Measurements from ENCODE around the gene RBM10.
"Not testable (repeated sequence)": the region's sequence is repeated elsewhere in the genome, so short reads cannot be mapped to it uniquely, and the experiment has no call there.

RBM10 gene, protein sequence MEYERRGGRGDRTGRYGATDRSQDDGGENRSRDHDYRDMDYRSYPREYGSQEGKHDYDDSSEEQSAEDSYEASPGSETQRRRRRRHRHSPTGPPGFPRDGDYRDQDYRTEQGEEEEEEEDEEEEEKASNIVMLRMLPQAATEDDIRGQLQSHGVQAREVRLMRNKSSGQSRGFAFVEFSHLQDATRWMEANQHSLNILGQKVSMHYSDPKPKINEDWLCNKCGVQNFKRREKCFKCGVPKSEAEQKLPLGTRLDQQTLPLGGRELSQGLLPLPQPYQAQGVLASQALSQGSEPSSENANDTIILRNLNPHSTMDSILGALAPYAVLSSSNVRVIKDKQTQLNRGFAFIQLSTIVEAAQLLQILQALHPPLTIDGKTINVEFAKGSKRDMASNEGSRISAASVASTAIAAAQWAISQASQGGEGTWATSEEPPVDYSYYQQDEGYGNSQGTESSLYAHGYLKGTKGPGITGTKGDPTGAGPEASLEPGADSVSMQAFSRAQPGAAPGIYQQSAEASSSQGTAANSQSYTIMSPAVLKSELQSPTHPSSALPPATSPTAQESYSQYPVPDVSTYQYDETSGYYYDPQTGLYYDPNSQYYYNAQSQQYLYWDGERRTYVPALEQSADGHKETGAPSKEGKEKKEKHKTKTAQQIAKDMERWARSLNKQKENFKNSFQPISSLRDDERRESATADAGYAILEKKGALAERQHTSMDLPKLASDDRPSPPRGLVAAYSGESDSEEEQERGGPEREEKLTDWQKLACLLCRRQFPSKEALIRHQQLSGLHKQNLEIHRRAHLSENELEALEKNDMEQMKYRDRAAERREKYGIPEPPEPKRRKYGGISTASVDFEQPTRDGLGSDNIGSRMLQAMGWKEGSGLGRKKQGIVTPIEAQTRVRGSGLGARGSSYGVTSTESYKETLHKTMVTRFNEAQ

DNA sequence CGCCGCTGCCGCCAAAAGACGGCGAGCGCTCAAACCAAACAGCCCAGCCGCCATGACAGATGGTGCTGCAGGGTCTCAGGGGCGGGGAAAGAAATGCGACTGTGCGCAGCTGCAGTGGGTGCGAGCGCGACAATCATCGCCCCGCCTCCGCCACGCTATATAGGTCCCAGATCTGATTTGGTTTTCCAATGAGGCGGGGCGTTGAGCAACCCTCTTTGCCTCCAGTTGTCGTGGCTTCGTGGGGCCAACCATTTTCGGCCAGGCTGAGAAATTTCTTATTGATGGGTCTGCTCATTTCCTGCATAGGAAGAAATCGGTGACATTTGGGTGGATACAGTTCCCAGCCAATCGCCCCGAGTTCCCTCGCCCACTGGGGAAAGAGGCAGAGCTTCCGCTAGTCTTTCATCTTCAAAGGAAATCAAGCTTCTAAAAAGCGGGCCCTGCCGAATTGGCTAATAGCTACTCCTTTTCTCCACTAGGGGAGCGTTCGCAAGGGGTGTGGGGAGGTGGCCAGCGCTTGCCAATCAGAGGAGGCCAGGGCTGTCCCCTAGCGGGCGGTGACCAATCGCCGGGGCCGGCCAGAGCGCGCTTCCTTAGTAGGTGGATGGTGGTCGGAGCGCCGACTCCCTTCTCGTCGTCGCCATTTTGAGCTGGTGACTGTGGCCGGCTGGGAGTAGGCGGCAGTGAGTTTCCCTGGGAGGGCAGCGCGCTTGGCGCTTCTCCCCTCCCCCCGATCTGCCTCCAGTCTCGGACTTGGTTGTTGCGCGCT is at the start of gene RBM10, which contains the start of gene NDUFB11:
RBM10 (plus strand) TSS at position 596 of the 769 bp plus-strand sequence. CDS start 2,261 bp downstream, outside the sequence.
NDUFB11 (minus strand) TSS at position 77 of the 769 bp plus-strand sequence; CDS start at position 54, 23 bp downstream.
- FAIRE-seq: peak; percentile 68

DNA sequence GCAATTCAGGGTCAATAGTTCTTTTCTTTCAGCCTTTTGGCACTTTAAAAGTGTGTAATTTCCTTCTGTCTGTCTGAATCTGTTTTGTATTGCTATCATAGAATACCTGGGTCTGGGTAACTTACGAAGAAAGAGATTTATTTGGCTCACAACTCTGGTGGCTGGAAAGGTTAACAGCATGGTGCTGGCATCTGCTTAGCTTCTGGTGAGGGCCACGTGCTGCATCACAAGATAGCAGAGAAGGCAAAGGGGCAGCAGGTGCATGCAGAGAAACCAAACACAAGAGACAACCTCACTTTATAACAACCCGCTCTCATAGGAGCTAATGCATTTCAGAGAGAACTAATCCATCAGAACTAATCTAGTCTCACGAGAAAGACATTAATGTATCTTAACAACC is 48.0 kb upstream of the RBM10 start:
- no peak for FAIRE-seq

DNA sequence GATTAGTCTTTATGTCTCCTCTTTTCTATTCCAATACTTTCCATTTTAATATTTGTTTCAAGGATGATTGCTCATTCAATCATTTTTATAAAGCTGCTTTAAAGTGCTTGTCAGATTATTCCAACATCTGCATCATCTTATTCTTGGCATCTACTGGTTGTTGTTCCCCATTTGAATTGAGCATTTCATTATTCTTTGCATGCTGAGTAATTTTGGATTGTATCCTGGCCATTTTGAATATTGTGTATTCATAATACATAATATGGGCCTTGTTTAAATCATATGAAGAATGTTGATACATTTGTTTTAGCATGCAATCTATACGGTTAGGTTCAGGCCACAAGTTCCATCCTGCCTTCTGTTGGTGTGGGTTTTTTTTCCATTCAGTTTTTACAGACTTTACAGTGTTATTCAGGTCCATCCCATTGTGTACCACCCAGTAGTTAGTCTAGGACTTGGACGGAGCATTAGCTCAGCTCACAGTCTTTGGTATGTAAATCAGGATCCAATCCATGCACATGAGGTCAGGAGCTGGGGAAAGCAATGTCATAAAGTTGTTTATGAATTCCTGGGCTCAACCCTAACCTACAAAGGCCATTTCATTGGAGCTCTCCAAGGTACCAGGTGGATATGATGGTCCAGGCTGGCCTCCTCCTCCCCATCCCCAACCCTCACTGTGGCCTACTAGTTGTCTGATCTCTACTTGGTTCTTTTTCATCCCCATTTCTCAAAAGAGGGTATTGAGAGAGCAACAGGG is 46.5 kb upstream of the RBM10 start:
- no peak for FAIRE-seq

DNA sequence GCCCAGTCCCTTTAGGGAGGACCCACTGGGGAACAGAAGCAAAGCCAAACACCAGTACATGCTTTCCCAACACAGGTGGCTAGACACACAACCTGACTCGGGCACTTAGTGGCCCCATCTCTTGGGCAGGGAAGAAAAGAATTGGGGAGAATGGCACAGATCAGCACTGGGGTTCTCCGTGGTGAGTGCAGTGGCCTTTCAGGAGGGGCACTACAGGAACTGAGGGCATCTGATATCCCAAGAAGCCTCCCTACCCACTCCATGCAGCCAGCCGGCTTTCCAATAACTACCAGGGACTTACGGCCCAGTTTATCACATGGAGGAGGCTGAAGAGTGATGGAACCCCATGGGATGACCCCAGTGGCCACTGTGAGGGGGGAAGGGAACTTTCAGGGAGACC is 43.8 kb upstream of the RBM10 start:
- no peak for FAIRE-seq

DNA sequence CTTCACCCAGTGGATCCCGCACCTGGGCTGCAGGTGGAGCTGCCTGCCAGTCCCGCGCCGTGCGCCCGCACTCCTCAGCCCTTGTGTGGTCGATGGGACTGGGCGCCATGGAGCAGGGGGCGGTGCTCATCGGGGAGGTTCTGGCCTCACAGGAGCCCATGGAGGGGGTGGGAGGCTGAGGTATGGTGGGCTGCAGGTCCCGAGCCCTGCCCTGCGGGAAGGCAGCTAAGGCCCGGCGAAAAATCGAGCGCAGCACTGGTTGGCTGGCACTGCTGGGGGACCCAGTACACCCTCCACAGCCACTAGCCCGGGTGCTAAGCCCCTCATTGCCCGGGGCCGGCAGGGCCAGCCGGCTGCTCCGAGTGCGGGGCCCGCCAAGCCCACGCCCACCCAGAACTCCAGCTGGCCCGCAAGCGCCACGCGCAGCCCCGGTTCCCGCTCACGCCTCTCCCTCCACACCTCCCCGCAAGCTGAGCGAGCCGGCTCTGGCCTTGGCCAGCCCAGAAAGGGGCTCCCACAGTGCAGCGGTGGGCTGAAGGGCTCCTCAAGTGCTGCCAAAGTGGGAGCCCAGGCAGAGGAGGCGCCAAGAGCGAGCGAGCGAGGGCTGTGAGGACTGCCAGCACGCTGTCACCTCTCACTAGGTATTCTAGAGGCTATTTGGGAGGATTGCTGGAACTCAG is 33.9 kb upstream of the RBM10 start:
- FAIRE-seq: not testable (repeated sequence)

DNA sequence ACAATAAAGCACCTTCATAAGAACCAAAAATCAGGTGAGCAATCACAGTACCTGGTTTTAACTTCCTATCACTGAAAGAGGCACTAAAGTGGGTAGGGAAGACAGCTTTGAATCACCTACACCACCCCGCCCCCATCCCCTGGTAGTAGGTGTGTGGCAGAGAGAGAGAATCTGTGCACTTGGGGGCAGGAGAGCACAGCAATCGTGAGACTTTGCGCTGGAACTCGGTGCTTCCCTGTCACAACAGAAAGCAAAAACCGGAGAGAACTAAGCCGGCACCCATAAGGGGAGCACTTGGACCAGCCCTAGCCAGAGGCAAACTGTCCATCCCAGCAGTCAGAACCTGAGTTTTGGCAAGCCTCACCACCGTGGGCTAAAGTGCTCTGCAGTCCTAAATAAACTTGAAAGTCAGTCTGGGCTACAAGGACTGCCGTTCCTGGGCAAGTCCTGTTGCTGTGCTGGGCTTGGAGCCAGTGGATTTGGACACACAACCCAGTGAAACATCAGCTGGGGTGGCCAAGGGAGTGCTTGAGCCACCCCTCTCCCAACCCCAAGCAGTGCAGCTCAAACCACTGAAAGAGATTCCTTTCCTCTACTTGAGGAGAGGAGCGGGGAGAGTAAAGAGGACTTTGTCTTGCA is 32.6 kb upstream of the RBM10 start:
- FAIRE-seq: no peak

DNA sequence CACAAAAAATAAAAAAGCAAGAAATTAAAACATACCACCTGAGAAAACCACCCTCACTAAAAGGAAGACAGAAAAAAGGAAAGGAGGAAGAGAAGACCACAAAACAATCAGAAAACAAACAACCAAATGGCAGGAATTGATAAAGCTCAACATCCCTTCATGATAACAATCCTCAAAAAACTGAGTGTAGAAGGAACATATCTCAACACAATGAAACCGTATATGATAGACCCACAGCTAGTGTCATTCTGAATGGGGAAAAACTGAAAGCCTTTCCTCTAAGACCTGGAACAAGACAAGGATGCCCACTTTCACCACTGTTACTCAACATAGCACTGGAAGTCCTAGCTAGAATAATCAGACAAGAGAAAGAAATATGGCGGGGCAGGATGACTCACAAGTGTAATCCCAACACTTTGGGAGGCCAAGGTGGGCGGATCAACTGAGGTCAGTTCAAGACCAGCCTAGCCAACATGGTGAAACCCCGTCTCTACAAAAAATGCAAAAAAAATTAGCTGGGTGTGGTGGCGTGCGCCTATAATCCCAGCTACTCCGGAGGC is 28.4 kb upstream of the RBM10 start:
- FAIRE-seq: not testable (repeated sequence)

DNA sequence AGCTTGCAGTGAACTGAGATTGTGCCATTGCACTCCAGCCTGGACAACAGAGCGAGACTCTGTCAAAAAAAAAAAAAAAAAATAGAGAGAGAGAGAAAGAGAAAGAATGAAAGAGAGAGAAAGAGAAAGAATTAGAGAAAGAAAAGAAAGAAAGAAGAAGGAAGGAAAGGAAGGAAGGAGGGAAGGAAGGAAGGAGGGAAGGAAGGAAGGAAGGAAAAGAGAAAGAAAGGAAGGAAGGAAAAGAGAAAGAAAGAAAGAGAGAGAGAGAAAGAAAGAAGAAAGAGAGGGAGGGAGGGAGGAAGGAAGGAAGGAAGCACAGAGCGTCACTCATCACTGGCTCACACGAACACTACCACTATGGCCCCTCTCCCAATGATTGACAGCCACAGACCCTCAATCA is 20.6 kb upstream of the RBM10 start:
- FAIRE-seq: not testable (repeated sequence)

DNA sequence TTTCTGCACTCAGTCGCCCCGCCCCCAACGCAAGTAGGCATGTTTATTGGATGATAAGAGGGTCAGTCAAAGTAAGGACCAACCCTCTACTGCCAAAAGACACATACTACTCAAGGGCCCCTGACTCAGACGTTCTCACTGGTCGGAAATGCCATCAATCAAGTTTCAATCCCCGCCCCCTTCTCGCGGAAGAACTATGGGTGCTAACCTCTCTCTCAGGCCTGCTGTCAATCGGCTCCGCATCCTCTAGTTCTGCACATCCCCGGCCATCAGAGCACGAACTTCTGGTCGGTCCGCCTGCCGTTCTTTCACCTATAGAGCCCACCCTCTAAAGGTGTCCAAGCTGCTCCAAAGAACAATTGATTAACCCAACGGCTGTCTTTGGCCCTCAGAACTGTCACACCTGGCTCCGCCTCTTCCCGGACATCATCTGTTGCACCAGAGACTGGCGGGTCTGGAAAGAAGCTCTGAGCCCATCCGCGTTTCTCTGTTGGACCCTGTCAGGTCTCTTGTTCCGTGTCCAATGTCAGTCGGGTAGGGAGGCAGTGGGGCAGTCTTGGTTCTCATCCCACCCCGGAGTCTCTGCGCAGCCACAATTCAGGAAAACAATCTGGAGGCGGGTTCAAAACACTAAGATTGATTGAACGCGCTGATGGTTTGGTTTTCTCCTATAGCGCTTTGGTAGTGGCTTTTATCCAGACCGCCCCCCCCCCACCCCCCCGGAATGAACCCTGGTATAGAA is 15.7 kb upstream of the RBM10 start:
- peak; percentile 35 for FAIRE-seq

DNA sequence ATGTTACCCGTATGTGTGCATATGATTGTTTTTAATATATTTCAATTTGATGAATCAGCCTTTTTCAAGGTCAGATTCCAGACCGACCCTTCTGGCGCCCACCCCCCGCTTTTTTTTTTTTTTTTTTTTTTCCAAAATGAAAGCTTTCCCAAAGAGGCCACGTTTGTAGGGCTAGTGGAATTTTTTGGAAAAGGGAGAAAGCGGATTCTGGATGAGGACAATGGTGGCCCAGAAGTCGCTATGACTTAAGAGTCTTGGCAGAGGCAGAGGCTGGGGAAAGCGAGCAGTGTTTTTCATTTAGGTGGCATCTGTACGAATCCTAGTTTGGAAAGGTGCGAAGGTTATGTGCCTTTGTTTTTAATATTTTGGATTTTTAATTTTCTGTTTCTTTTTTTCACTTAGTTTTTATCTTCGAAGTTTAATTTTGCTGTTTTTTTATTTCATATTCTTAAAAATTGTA is 15.1 kb upstream of the RBM10 start:
- FAIRE-seq: no peak

DNA sequence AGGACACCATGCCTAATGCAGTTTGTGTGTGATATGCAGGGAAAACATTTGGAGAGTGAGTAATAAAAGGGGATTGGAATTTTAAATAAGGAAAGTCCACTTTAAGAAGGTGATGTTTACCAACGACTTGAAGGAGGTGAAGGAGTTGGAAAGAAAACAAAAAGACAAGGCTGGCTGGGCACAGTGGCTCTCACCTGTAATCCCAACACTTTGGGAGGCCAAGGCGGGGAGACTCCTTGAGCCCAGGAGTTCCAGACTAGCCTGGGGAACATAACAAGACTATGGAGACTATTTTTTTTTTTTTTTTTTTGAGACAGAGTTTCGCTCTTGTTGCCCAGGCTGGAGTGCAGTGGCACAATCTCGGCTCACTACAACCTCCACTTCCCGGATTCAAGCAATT is 11.5 kb upstream of the RBM10 start:
- no peak for FAIRE-seq

DNA sequence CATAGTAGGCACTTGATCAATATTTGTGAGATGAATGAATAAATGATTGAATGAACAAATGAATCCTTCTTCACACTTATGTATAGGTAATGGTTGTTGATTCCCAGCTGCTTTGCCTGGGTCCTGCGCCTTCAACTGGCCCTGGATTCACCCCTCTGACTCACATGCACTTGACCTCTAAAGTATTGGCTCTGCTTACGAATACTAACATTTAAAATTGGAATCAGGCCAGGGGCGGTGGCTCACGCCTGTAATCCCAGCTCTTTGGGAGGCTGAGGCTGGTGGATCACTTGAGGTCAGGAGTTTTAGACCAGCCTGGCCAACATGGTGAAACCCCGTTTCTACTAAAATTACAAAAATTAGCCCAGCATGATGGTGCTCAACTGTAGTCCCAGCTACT is 9.4 kb upstream of the RBM10 start:
- not testable (repeated sequence) for FAIRE-seq

DNA sequence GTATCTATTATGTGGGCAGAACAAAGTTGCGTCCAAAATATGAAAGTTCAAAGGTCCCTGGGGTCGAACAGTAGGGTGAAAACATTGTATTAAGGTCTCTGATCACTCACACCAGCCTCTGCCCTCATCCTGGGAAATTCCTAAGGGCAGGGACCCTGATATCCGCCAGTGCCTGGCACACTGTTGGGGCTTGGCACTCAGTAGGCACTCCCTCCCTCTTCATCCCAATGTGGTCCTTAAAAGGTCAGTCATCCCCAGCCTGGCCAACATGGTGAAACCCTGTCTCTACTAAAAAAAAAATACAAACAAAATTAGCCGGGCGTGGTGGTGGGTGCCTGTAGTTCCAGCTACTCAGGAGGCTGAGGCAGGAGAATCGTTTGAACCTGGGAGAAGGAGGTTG is 6.8 kb upstream of the RBM10 start:
- no peak for FAIRE-seq

DNA sequence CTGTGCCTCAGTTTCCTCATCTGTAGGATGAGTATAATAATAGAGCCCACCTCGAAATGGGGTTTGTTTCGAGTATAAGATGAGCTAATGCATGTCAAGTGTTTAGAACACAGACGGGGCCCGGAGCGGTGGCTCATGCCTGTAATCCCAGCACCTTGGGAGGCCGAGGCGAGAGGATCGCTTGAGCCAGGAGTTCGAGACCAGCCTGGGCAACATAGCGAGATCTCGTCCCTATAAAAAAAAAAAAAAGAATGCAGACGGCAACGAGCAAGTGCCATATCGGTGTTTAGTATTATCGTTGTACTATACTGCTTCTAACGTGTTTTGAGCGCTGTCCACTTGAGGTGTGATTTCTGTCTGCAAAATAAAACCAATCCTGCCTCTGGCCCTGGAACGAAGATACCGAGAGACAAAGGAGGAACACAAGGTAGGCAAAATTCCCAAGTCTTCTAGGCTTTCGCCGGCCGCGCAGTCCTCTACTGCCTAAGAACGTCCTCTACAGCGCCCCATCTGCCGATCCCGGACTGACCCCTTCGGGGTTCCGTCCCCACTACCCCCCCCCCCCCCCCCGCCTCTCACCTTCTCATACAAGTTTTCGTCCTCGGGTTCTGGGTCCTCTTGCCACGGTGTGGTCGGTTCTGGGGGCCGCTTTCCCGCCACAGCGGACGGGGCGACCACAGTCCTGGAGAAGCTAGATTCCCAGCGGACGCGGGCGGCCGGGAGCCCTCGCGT is 961 bp upstream of the RBM10 start:
- no peak for FAIRE-seq

DNA sequence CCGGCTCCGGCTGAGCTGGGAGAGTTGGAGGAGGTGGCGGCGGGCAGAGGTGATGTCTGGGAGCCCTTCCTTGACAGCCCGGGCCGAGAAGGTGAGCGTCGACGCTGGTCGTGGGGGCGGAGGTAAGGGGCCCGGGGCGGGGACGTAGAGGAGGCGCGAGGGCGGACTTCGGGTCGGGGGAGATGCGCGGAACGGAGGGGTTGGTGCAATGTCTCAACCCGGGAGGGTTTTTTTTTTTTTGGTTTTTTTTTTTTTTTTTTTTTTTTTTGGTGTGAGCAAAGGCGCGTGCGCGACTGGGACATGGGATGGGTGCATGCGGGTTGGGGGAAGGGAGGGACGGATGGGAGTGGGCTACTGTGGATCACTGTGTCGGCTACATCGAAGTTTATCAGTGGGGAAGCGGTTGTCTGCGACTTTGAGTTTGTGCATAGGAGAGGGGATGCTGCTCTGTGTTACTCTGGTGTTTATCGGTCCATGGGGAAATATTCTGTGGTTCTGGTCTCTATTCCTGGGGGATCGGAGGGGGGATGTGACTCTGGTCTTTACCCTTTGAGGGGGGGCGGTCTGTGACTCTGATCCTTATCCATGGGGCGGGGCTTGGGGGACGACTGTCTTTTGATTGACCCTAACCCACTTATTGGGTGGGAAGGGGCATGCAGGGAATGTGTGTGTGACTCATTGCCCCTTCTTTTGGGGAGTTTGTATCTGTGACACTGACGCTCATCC is 537 bp downstream of the RBM10 start:
- no peak for FAIRE-seq

DNA sequence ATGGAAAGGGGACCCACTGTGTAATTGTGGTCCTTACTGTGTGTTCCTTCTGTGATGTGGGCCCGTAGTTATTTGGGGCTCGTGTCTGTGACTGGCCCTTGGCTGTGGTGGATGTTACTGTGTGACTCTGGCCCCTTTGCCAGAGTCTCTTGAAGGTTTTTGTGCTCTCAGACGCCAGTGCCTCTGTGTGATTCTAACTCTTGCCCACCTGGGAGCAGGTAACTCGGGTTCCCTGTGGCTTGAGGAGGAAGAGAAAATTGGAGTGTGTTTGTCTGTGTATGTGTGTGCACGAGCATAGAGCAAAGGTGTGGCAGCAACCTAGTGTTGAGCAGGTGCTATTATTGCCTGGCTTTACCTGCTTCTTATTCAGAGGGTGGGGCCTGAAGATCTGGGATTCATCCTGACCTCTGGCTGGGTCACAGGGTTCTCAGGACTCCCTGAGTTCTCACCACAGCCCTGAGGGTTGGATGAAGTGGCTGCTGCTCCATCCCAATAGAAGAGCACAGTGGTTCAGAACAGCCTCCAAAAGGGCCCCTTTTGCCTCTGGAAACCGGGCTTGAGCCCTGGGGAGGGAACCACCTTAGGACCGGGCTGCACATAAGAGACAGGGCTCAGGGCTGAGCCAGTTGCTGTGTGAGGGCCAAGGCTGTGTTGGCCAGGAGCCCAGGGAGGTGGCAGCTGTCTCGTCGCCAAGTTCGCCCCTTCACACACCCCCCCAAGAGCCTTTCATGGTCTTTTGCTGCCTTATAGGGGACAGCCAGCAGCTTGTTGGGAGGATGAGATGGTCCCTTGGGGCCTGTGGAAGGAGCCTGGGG is 1.3 kb downstream of the RBM10 start:
- no peak for FAIRE-seq

All from A204.1 (cell line).